D341Med (cell line): ENCODE results near the gene UBE2G2.
"Not testable (repeated sequence)": the region's sequence is repeated elsewhere in the genome, so short reads cannot be mapped to it uniquely, and the experiment has no call there.

Experiments used
- DNase-seq: peaks from one replicate; pipeline ENCODE4 v3.0.0; 2012; ENCODE audit warnings: low spot score

Gene UBE2G2

GRCh38 chr21:44836349-44836665 lies 34.7 kb upstream of the UBE2G2 start:
- no peak for DNase-seq

GRCh38 chr21:44835647-44835973 lies 34.0 kb upstream of the UBE2G2 start:
- no peak for DNase-seq

- no peak for DNase-seq
Measured at GRCh38 chr21:44834951-44835646, 33.5 kb upstream of the UBE2G2 start.

GRCh38 chr21:44834231-44834950 lies 32.8 kb upstream of the UBE2G2 start:
- no peak for DNase-seq

GRCh38 chr21:44833663-44834062 lies 32.0 kb upstream of the UBE2G2 start:
- no peak for DNase-seq

GRCh38 chr21:44832516-44833255 lies 31.1 kb upstream of the UBE2G2 start:
- DNase-seq, result not testable (repeated sequence)

- no peak for DNase-seq
Measured at GRCh38 chr21:44831227-44831860, 29.7 kb upstream of the UBE2G2 start.

GRCh38 chr21:44829507-44830092 lies 28.0 kb upstream of the UBE2G2 start:
- no peak for DNase-seq

GRCh38 chr21:44828362-44829056 lies 26.9 kb upstream of the UBE2G2 start:
- no peak for DNase-seq

- no peak for DNase-seq
Measured at GRCh38 chr21:44823179-44823660, 21.6 kb upstream of the UBE2G2 start.

- no peak for DNase-seq
Measured at GRCh38 chr21:44822484-44823178, 21.0 kb upstream of the UBE2G2 start.

GRCh38 chr21:44820851-44821250 lies 19.2 kb upstream of the UBE2G2 start:
- no peak for DNase-seq

- DNase-seq, result no peak
Measured at GRCh38 chr21:44819283-44820243, 17.9 kb upstream of the UBE2G2 start.

GRCh38 chr21:44818640-44819011 lies 17.0 kb upstream of the UBE2G2 start:
- no peak for DNase-seq

GRCh38 chr21:44817914-44818639 lies 16.5 kb upstream of the UBE2G2 start, which contains the start of gene SUMO3:
SUMO3 (minus strand) TSS chr21:44818062; CDS start chr21:44817968, 94 bp downstream.
- DNase-seq, result peak; percentile 98

- peak; percentile 99 for DNase-seq
Measured at GRCh38 chr21:44817506-44817880, 15.9 kb upstream of the UBE2G2 start.

GRCh38 chr21:44816761-44817505 lies 15.3 kb upstream of the UBE2G2 start:
- DNase-seq, result no peak

- DNase-seq, result no peak
Measured at GRCh38 chr21:44815852-44816628, 14.4 kb upstream of the UBE2G2 start.
